Measurements from ENCODE around the gene ANKMY1. TPM values are rescaled to one million over a fixed set of nuclear protein-coding genes. Genes with fewer than 3 reads are reported as not detected.

ANKMY1 gene
- total RNA-seq, 4 donors from 2014 or later, result 11.7 to 30.5 (median 15.3) TPM

DNA sequence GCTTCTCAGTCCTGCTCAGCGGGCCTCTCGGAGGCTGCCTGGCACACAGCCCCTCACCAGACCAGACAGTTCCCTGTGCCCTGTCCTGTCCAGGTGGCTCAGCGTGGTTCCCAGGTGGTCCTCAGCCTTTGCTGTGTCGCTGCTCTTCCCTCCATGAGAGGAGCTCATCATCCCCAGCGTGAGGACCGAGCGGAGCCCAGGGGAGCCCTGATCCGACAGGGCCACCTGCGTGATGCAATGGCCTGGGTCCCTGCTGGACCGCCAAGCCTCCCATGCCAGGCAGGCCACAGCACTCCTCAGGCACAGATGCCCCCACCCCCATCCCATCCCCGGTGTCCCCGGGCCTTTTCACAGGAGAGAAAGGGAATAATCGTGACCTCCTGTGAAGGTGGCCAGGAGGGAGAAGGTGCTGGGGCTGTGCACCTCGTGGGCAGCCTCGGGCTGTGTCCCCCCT is 118.1 kb downstream of the ANKMY1 start:
- TF ChIP-seq, protein P1, sequence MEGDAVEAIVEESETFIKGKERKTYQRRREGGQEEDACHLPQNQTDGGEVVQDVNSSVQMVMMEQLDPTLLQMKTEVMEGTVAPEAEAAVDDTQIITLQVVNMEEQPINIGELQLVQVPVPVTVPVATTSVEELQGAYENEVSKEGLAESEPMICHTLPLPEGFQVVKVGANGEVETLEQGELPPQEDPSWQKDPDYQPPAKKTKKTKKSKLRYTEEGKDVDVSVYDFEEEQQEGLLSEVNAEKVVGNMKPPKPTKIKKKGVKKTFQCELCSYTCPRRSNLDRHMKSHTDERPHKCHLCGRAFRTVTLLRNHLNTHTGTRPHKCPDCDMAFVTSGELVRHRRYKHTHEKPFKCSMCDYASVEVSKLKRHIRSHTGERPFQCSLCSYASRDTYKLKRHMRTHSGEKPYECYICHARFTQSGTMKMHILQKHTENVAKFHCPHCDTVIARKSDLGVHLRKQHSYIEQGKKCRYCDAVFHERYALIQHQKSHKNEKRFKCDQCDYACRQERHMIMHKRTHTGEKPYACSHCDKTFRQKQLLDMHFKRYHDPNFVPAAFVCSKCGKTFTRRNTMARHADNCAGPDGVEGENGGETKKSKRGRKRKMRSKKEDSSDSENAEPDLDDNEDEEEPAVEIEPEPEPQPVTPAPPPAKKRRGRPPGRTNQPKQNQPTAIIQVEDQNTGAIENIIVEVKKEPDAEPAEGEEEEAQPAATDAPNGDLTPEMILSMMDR (IDR thresholded peaks at IDR 0.05; ENCODE audit: low read depth), result no peak

DNA sequence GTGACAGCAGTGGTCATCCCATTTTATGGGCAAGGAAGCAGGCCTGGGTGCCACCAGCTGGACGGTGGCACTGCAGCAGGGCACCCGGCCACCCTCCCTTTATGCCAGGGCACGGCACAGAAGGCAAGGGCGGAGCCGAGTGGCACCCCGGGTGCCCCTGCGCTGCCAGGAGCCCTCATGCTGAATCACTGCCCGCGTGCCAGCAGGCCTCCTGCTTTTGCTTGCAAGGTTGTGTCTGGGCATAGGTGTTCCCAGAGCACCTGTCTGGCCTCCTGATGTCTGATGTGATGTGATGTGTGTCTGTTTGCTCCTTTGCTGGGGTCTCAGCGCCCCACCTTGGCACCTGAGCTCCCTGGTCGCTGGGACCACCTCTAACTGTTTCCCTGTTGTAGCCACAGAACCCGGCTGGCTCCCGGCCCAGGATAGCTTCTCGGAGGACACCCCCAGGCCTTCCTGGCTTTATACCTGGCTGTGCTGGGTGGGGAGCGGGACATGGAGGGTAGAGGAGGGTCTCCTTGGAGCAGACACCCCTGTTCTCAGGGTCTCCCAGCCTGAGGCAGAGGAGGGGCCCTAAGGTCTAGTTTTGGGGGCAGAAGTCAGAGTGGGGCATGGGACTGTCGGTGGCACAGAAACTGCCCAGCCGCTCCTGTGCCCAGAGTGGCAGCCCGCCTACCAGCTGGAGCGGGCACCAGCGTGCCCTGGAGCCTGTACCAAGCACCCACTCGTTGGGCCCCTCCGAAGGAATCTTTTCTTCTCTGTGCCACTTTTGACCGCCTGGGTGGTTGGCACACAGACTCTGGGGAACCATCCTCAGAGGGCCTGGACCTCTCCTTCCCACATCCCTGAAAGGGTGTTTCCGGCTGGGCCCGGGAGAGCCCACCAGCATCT is 118.7 kb downstream of the ANKMY1 start:
- TF ChIP-seq, protein P1 (IDR thresholded peaks at IDR 0.05; ENCODE audit: low read depth), result no peak

DNA sequence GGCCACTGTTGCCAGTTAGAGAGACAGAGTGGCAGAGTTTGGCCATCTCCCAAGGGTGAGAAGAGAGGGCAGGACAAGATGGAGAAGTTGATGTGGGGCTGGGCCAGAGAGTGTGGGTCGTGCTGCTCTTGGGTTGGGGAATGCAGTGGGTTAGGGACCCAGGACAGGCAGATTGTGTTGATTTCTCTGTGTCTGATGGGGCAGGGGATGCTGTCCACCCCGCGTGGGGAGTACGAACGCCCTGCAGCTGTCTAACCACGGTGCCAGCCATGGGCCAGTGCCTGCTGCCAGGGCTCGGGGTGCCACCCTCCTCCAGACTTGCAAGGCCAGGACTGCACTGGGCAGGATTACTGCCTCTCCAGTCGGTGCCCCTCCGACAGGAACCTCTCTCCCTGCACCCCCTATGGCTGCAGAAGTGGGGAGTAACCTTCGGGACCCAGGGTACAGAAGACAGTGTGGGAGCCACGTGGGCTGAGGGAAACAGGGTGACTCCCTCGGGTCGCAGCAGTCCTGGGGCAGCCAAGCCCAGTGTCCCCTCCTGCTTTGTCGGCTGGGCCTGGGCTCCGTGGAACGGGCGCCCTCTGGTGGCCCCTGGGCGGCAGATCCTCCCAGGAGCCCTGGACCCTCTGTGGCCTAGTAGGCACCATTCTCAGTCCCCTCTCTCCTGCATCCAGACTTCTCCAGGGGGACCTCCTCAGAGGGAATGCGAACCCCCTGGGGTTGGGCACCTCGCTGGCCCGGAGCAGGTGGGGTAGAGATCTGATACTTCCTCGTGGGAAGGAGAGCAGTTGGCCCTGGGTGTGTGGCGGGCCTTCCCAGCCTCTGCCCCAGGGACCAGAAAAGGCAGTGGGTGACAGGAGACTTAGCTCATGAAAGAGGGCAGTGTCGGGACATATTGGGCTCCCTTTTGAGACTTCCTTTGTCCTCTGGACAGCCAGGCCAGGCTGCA is 119.7 kb downstream of the ANKMY1 start:
- TF ChIP-seq, protein P1 (IDR thresholded peaks at IDR 0.05; ENCODE audit: low read depth), result no peak

DNA sequence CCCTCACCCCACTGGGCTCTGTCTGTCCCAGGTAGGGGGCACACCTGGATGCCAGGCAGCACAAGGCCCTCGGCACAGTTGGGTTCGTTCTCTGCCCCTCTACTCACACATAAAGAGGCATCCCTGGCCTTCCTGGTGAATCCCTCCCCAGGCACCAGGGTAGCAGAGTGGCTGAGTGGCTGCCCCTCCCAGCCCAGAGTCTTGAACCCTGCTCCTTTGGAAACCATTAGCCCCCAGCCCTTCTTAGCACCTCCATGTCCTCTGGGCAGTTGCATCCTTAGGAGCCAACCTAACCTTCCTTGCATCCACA is 120.3 kb downstream of the ANKMY1 start:
- TF ChIP-seq, protein P1 (IDR thresholded peaks at IDR 0.05; ENCODE audit: low read depth), result no peak

DNA sequence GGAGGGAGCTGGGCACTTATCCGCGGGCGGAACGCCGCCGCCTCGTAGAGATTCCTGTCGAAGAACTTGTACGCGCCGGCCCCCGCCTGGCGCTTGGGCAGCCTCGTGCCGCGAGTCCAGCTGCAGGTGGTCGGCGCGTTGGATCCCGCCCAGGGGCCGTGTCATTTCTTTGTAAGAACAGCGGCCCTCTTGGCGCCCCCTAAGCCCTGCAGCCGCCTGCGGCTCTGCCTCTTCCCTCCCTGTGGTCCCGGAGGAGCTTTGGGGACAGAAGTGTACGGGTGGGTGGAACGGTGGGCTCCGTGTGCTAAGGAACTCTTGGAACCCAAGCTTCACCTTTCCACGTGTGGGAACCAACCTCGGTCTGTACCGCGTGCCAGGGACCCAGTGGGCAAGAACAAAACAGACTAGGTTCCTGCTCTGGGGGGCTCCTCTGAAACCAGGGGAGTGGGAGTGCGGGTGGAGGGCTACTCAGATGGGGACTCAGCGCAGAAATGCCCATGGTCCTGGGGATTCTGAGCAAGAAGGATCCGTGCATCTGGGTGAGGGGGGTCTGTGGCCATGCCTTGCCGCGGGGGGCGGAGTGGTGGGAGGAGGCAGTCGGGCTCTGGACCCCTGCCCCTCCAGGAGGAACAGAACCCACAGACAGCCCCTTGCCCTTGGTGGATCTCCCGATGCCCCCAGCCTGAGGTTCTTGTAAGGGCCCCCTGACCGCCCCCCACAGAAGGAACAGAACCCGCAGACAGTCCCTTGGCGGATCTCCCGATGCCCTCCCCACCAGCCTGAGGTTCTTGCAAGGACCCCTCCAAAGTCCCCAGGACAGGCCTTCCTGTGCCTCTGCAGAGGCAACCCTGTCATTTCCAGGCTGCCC is 120.9 kb downstream of the ANKMY1 start:
- TF ChIP-seq, protein P1 (IDR thresholded peaks at IDR 0.05; ENCODE audit: low read depth), result no peak

DNA sequence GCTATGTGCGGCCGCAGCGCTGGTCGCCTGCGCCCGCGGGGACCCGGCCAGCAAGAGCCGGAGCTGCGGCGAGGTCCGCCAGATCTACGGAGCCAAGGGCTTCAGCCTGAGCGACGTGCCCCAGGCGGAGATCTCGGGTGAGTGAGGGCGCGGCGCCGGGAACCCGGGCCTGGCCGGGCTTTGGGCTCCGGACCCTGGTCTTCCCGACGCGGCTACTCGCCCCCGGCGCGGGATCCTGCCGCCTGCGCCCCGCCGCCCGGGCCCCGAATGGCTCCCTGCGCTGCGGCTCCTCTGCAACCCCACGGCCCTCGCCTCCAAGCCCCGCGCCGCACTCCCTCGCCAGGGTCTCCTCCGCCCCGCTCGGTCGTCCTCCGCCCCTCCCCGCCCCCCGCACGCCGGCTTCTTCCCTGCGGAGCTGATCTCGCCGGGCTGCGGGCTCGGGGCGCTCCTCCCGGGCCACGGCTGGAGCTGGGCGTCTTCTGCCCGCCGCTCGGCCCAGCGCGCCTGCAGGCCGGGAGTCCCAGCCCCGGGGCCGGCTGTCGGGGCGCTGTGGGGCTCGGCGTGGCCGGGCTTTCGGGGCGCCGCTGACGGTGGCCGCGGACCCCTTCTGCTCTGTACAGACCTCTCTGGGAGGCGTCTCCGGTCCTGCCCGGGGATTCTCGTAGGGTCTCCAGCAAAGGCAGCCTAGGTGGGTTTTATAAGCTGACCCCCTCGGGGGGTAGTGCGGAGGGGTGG is 121.7 kb downstream of the ANKMY1 start:
- TF ChIP-seq, protein P1 (IDR thresholded peaks at IDR 0.05; ENCODE audit: low read depth), result no peak
